Neural cell (in vitro differentiated cells): Measurements from ENCODE around the gene CFAP221. TPM values are rescaled to one million over a fixed set of nuclear protein-coding genes. Genes with fewer than 3 reads are reported as not detected.

Experiments
- H2AFZ ChIP-seq: fragments of 200-600, 300-800 bp; sonication (generic), shearing (Covaris generic); 2 replicates; pipeline ENCODE4 v1.6.0; 2014; ENCODE audit warnings: low read depth, mild to moderate bottlenecking, antibody characterized with exemption, low read length, moderate library complexity
- H3F3A ChIP-seq: fragments of 200-600 bp; shearing (Covaris generic); 2 replicates; pipeline ENCODE4 v1.6.1; 2016; ENCODE audit warnings: mild to moderate bottlenecking, moderate library complexity, mixed read lengths, antibody characterized with exemption, low read length; ENCODE audit not compliant: insufficient read depth, poor library complexity, severe bottlenecking
- H3K27ac ChIP-seq: fragments of 200-600, 300-800 bp; sonication (generic), shearing (Covaris generic); 2 replicates; pipeline ENCODE4 v1.5.1; 2014; ENCODE audit warnings: mild to moderate bottlenecking, low read length, moderate library complexity
- H3K27me3 ChIP-seq: fragments of 300-800, 200-600 bp; sonication (generic), shearing (Covaris generic); 2 replicates; pipeline ENCODE4 v1.6.0; 2014; ENCODE audit warnings: mild to moderate bottlenecking, low read depth, low read length, moderate library complexity; ENCODE audit not compliant: insufficient read depth
- H3K36me3 ChIP-seq: fragments of 300-800, 200-600 bp; sonication (generic), shearing (Covaris generic); 2 replicates; pipeline ENCODE4 v1.5.1; 2014; ENCODE audit warnings: mild to moderate bottlenecking, antibody characterized with exemption, low read length, moderate library complexity; ENCODE audit not compliant: insufficient read depth
- H3K4me2 ChIP-seq: fragments of 300-800, 200-600 bp; sonication (generic), shearing (Covaris generic); 2 replicates; pipeline ENCODE4 v1.6.0; 2014; ENCODE audit warnings: mild to moderate bottlenecking, low read length
- H3K4me3 ChIP-seq: fragments of 300-800, 200-600 bp; sonication (generic), shearing (Covaris generic); 2 replicates; pipeline ENCODE4 v1.5.1; 2014; ENCODE audit warnings: mild to moderate bottlenecking, low read length, moderate library complexity
- H3K79me2 ChIP-seq: fragments of 200-600 bp; shearing (Covaris generic); replicated peaks from 2 replicates; pipeline ENCODE4 v1.6.0; 2014; ENCODE audit warnings: mild to moderate bottlenecking, low read length, moderate library complexity; ENCODE audit not compliant: insufficient read depth
- H3K9ac ChIP-seq: fragments of 300-800, 200-600 bp; sonication (generic), shearing (Covaris generic); 2 replicates; pipeline ENCODE4 v1.6.1; 2016; ENCODE audit warnings: mild to moderate bottlenecking, low read length, mixed read lengths
- H3K9me2 ChIP-seq: fragments of 200-600 bp; shearing (Covaris generic); 2 replicates; pipeline ENCODE4 v1.6.1; 2016; ENCODE audit warnings: mild to moderate bottlenecking, low read length, mixed read lengths; ENCODE audit not compliant: insufficient read depth
- H3K9me3 ChIP-seq: fragments of 200-600, 300-800 bp; sonication (generic), shearing (Covaris generic); 2 replicates; pipeline ENCODE4 v1.6.1; 2016; ENCODE audit warnings: mild to moderate bottlenecking, mixed run types, low read length, moderate library complexity, mixed read lengths
- H4K20me1 ChIP-seq: fragments of 200-600 bp; shearing (Covaris generic); 2 replicates; pipeline ENCODE4 v1.6.1; 2016; ENCODE audit warnings: mild to moderate bottlenecking, mixed run types; ENCODE audit not compliant: insufficient read depth
- CTCF ChIP-seq: fragments of 450-650 bp; IDR thresholded peaks from 2 replicates; pipeline ENCODE4 v1.5.1; 2014; ENCODE audit warnings: antibody characterized with exemption, mild to moderate bottlenecking, moderate library complexity; ENCODE audit not compliant: poor library complexity, severe bottlenecking
- EP300 ChIP-seq: fragments of 450-650 bp; conservative IDR thresholded peaks from 2 replicates; pipeline ENCODE4 v1.6.1; 2014; ENCODE audit warnings: antibody characterized with exemption, mild to moderate bottlenecking, moderate library complexity; ENCODE audit not compliant: poor library complexity, severe bottlenecking
- EZH2 ChIP-seq: fragments of 200-600, 300-800 bp; shearing (Covaris generic), sonication (generic); IDR thresholded peaks from 2 replicates; pipeline ENCODE4 v1.6.1; 2014; ENCODE audit warnings: antibody characterized with exemption, low read length, borderline replicate concordance, mild to moderate bottlenecking; ENCODE audit not compliant: insufficient read depth, poor library complexity, severe bottlenecking
- MXI1 ChIP-seq: fragments of 450-650 bp; conservative IDR thresholded peaks from 2 replicates; pipeline ENCODE4 v1.6.1; 2014; ENCODE audit warnings: antibody characterized with exemption, mild to moderate bottlenecking; ENCODE audit not compliant: poor library complexity, severe bottlenecking
- POLR2AphosphoS5 ChIP-seq: IDR thresholded peaks from 2 replicates; pipeline ENCODE4 v1.6.1; 2012
- RAD21 ChIP-seq: fragments of 450-650 bp; conservative IDR thresholded peaks from 2 replicates; pipeline ENCODE4 v1.6.1; 2014; ENCODE audit warnings: antibody characterized with exemption, mild to moderate bottlenecking, moderate library complexity
- REST ChIP-seq: IDR thresholded peaks from 2 replicates; pipeline ENCODE4 v1.6.1; 2012; ENCODE audit warnings: borderline replicate concordance
- SMC3 ChIP-seq: fragments of 450-650 bp; conservative IDR thresholded peaks from 2 replicates; pipeline ENCODE4 v1.6.1; 2014; ENCODE audit warnings: antibody characterized with exemption, mild to moderate bottlenecking, moderate library complexity; ENCODE audit not compliant: poor library complexity
- TAF1 ChIP-seq: IDR thresholded peaks from 2 replicates; pipeline ENCODE4 v1.6.1; 2012; ENCODE audit warnings: low read depth
- polyA plus RNA-seq: library from polyadenylated mRNA; depleted of rRNA; stranded (reverse); fragments of >200 nt; gene quantifications from 2 replicates; pipeline ENCODE4 v1.2.3, GENCODE V29; 2014

CFAP221 gene
- polyA plus RNA-seq, 1 donor from 2014 or later: 7.0 TPM

GRCh38 chr2:119691189-119691588 is 146.9 kb downstream of the CFAP221 start:
- Histone ChIP-seq H3K79me2 (no peaks in the 10 kb centered on the region), H3K9me3 (no peaks in the 10 kb centered on the region), H3K36me3 (no peaks in the 10 kb centered on the region), H3K9ac (no peak overlapping the region), H3K9me2 (no peaks in the 10 kb centered on the region), H3K27ac (no peak overlapping the region), H4K20me1 (no peaks in the 10 kb centered on the region), H3K27me3 (no peaks in the 10 kb centered on the region), H3K4me2 (no peak overlapping the region), H3F3A (no peaks in the 10 kb centered on the region), H2AFZ (no peak overlapping the region), H3K4me3 (no peak overlapping the region)
- TF ChIP-seq POLR2AphosphoS5 (no peak), EP300 (no peak), CTCF (no peak), SMC3 (no peak), RAD21 (no peak), EZH2 (no peak), MXI1 (no peak), REST (no peak), TAF1 (no peak)

- H3K27ac ChIP-seq: no peak overlapping the region
- no peaks in the 10 kb centered on the region for H3K36me3 ChIP-seq
- TF ChIP-seq POLR2AphosphoS5: no peak
- TF ChIP-seq TAF1: no peak
- no peak for TF ChIP-seq MXI1
- TF ChIP-seq REST: no peak
- TF ChIP-seq CTCF: no peak
- no peak for TF ChIP-seq EZH2
- TF ChIP-seq SMC3: no peak
- TF ChIP-seq EP300: no peak
- TF ChIP-seq RAD21: no peak
Measured at GRCh38 chr2:119691651-119692245, 147.5 kb downstream of the CFAP221 start.

More at GRCh38 chr2:119691651-119692245, 147.5 kb downstream of the CFAP221 start:
- Histone ChIP-seq H3K4me3 (no peak overlapping the region), H3K27me3 (no peaks in the 10 kb centered on the region), H3F3A (no peaks in the 10 kb centered on the region), H3K9me2 (no peaks in the 10 kb centered on the region), H2AFZ (no peak overlapping the region), H3K9me3 (no peaks in the 10 kb centered on the region), H4K20me1 (no peaks in the 10 kb centered on the region), H3K79me2 (no peaks in the 10 kb centered on the region), H3K9ac (no peak overlapping the region), H3K4me2 (no peak overlapping the region)
